CD4-positive, alpha-beta T cell treated with Interleukin-12 subunit alpha and Interleukin-12 subunit beta, for 1 hour (primary cell): ENCODE measurements around the gene KLF17.

ENCODE experiments used
- DNase-seq: peaks from one replicate; pipeline ENCODE4 v3.0.0-alpha.2; 2020

Gene KLF17

DNA sequence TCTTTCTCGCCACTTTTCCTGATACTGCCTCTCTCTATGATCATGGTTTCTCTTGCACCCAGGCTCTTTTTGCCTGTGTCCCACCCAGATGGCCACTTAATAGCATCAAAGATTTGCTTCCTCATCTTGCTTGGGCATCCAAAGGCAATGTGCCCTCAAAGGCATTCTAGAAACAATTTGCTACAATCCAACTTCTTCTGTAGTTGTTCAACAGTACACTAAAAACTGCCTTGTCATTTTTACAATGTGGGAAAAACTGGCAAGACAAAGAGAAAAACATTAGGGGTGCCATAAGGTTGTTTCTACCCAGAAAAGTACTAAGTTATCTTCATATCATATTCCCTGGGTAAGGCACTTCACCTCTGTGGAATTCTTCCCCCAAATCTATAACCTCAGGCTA, 39.3 kb downstream of the KLF17 start:
- DNase-seq = no peak

DNA sequence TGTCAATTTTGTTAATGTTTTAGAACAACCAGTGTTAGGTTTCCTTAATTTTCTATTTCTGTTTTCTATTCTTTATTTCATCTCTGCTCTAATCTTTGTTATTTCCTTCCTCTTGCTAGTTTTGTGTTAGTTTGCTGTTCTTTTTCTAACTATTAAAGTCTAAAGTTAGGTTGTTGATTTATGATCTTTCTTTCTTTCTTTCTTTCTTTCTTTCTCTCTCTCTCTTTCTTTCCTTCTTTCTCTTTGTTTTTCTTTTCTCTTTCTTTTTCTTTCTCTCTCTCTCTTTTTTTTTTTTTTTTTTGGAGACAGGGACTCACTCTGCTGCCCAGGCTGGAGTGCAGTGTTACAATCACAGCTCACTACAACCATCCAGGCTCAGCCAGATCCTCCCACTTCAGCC, 40.2 kb downstream of the KLF17 start:
- DNase-seq = no peak

DNA sequence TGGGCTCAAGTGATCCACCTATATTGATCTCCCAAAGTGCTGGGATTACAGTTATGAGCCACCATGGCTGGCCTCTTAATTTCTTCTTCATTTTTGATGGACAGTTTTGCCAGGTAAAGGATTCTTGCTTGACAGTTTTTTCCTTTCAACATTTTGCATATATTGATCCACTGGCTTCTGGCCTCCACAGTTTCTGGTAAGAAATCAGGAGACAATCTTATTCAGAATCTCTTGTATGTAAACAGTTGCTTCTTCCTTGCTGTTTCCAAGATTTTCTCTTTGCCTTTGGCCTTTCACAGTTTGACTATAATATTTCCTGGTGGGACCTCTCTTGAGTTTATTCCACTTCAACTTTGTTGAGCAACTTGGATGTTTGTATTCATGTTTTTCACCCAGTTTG, 42.9 kb downstream of the KLF17 start:
- no peak for DNase-seq

DNA sequence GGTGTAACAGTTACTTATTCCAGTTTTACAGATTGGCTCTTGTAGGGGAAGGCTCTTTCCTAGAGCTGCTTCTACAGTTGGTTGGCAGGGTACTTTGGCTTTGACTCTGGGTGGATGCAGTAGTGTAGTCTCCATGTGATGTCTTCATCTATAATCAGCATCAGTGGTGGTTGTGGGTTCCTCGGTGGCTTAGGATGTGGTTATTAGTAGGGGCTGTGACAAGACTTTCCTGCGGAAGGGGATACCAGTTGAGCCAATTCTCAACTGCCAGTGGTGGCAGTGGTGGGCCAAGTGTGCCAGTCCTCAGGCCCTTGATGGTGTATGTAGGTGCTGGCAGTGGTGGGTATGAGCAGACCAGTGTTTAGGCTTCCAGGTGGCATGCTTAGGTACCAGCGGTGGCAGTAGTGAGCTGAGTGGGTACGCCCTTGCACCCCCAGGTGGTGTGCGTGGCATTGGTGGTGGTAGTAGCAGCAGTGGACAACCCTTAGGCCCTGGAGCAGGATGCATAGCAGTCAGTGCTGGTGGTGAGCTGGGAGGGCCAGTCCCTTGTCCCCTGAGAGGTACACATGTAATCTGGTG, 50.0 kb downstream of the KLF17 start:
- no peak for DNase-seq

GRCh38 chr1:44170281-44170823, 51.7 kb downstream of the KLF17 start:
- no peak for DNase-seq

DNA sequence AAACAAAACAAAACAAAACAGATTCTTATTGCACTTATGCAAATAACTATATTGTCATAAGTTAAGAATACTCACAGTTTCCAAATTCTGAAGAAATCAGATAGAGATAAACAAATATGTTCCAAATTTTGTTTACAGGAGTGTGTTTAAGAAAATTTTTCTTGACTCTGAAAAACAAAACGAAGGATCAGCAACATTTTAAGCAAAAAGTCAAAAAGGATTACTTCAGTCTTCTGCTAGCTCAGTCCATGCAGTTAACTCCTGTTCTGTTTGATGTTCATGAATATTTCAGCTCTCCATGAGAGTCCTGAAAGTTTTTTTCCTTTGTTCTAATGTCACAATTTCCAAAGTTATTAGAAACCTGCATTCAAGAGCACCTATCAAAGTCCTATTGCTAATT, 56.0 kb downstream of the KLF17 start:
- no peak for DNase-seq
